ENCODE measurements around the gene CISTR.

Gene CISTR

GRCh38 chr12:53751336-53752191, at the start of gene CISTR:
Gene CISTR, minus strand, starts transcription at chr12:53751979.
- H3K4me1 ChIP-seq (ENCODE audit: control insufficient read depth, insufficient read depth, low read length, unreplicated experiment): peaks cover 5% of the 10 kb centered on the region
- peak within 1 kb of the TSS; percentile 72 for H3K4me3 ChIP-seq (ENCODE audit: low read depth, low read length)
- H3K36me3 ChIP-seq (ENCODE audit: insufficient read depth, low read length): no peaks in the 10 kb centered on the region
- H3K79me2 ChIP-seq (ENCODE audit: control insufficient read depth, insufficient read depth, low read length, unreplicated experiment): no peaks in the 10 kb centered on the region
- H2AFZ ChIP-seq (ENCODE audit: low read length, unreplicated experiment): peak within 1 kb of the TSS; percentile 48
- no peak within 1 kb of the TSS for H3K27ac ChIP-seq (ENCODE audit: low read depth, low read length)
- peaks cover 93% of the 10 kb centered on the region for H3K27me3 ChIP-seq (ENCODE audit: insufficient read depth, low read length)

GRCh38 chr12:53798575-53798974, 46.8 kb upstream of the CISTR start:
- Histone ChIP-seq H3K27ac (ENCODE audit: low read depth, low read length) (no peak overlapping the region), H3K36me3 (ENCODE audit: insufficient read depth, low read length) (no peaks in the 10 kb centered on the region), H3K4me3 (ENCODE audit: low read depth, low read length) (no peak overlapping the region), H3K4me1 (ENCODE audit: control insufficient read depth, insufficient read depth, low read length, unreplicated experiment) (no peaks in the 10 kb centered on the region), H3K27me3 (ENCODE audit: insufficient read depth, low read length) (peaks cover 62% of the 10 kb centered on the region), H3K79me2 (ENCODE audit: control insufficient read depth, insufficient read depth, low read length, unreplicated experiment) (no peaks in the 10 kb centered on the region), H2AFZ (ENCODE audit: low read length, unreplicated experiment) (no peak overlapping the region)

- Histone ChIP-seq H3K4me3 (ENCODE audit: low read depth, low read length) (no peak overlapping the region), H3K4me1 (ENCODE audit: control insufficient read depth, insufficient read depth, low read length, unreplicated experiment) (no peaks in the 10 kb centered on the region), H3K27ac (ENCODE audit: low read depth, low read length) (no peak overlapping the region), H2AFZ (ENCODE audit: low read length, unreplicated experiment) (no peak overlapping the region), H3K79me2 (ENCODE audit: control insufficient read depth, insufficient read depth, low read length, unreplicated experiment) (no peaks in the 10 kb centered on the region), H3K36me3 (ENCODE audit: insufficient read depth, low read length) (no peaks in the 10 kb centered on the region), H3K27me3 (ENCODE audit: insufficient read depth, low read length) (peaks cover 64% of the 10 kb centered on the region)
These were observed 44.1 kb upstream of the CISTR start for GRCh38 chr12:53795927-53796326.

GRCh38 chr12:53793221-53793620, 41.4 kb upstream of the CISTR start:
- H3K4me3 ChIP-seq (ENCODE audit: low read depth, low read length): no peak overlapping the region
- H3K36me3 ChIP-seq (ENCODE audit: insufficient read depth, low read length): no peaks in the 10 kb centered on the region
- H3K27me3 ChIP-seq (ENCODE audit: insufficient read depth, low read length): peaks cover 57% of the 10 kb centered on the region
- H3K79me2 ChIP-seq (ENCODE audit: control insufficient read depth, insufficient read depth, low read length, unreplicated experiment): no peaks in the 10 kb centered on the region
- no peak overlapping the region for H2AFZ ChIP-seq (ENCODE audit: low read length, unreplicated experiment)
- H3K27ac ChIP-seq (ENCODE audit: low read depth, low read length): no peak overlapping the region
- H3K4me1 ChIP-seq (ENCODE audit: control insufficient read depth, insufficient read depth, low read length, unreplicated experiment): no peaks in the 10 kb centered on the region

- no peaks in the 10 kb centered on the region for H3K79me2 ChIP-seq (ENCODE audit: control insufficient read depth, insufficient read depth, low read length, unreplicated experiment)
- peaks cover 48% of the 10 kb centered on the region for H3K27me3 ChIP-seq (ENCODE audit: insufficient read depth, low read length)
These were observed 40.1 kb upstream of the CISTR start for GRCh38 chr12:53791735-53792326.

GRCh38 chr12:53789570-53789969, 37.8 kb upstream of the CISTR start:
- Histone ChIP-seq H3K4me3 (ENCODE audit: low read depth, low read length) (no peak overlapping the region), H3K27me3 (ENCODE audit: insufficient read depth, low read length) (peaks cover 27% of the 10 kb centered on the region), H3K79me2 (ENCODE audit: control insufficient read depth, insufficient read depth, low read length, unreplicated experiment) (no peaks in the 10 kb centered on the region), H3K36me3 (ENCODE audit: insufficient read depth, low read length) (no peaks in the 10 kb centered on the region), H3K27ac (ENCODE audit: low read depth, low read length) (no peak overlapping the region), H2AFZ (ENCODE audit: low read length, unreplicated experiment) (no peak overlapping the region), H3K4me1 (ENCODE audit: control insufficient read depth, insufficient read depth, low read length, unreplicated experiment) (no peaks in the 10 kb centered on the region)

More at GRCh38 chr12:53791735-53792326, 40.1 kb upstream of the CISTR start:
- H2AFZ ChIP-seq (ENCODE audit: low read length, unreplicated experiment): no peak overlapping the region
- H3K4me3 ChIP-seq (ENCODE audit: low read depth, low read length): no peak overlapping the region
- no peaks in the 10 kb centered on the region for H3K4me1 ChIP-seq (ENCODE audit: control insufficient read depth, insufficient read depth, low read length, unreplicated experiment)
- H3K36me3 ChIP-seq (ENCODE audit: insufficient read depth, low read length): no peaks in the 10 kb centered on the region
- no peak overlapping the region for H3K27ac ChIP-seq (ENCODE audit: low read depth, low read length)

GRCh38 chr12:53788892-53789291, 37.1 kb upstream of the CISTR start:
- Histone ChIP-seq H3K79me2 (ENCODE audit: control insufficient read depth, insufficient read depth, low read length, unreplicated experiment) (no peaks in the 10 kb centered on the region), H3K36me3 (ENCODE audit: insufficient read depth, low read length) (no peaks in the 10 kb centered on the region), H3K27ac (ENCODE audit: low read depth, low read length) (no peak overlapping the region), H3K4me1 (ENCODE audit: control insufficient read depth, insufficient read depth, low read length, unreplicated experiment) (no peaks in the 10 kb centered on the region), H3K4me3 (ENCODE audit: low read depth, low read length) (no peak overlapping the region), H3K27me3 (ENCODE audit: insufficient read depth, low read length) (peaks cover 21% of the 10 kb centered on the region), H2AFZ (ENCODE audit: low read length, unreplicated experiment) (no peak overlapping the region)

- H3K36me3 ChIP-seq (ENCODE audit: insufficient read depth, low read length): no peaks in the 10 kb centered on the region
- H3K27me3 ChIP-seq (ENCODE audit: insufficient read depth, low read length): peaks cover 26% of the 10 kb centered on the region
- no peak overlapping the region for H3K27ac ChIP-seq (ENCODE audit: low read depth, low read length)
- no peaks in the 10 kb centered on the region for H3K79me2 ChIP-seq (ENCODE audit: control insufficient read depth, insufficient read depth, low read length, unreplicated experiment)
- no peak overlapping the region for H3K4me3 ChIP-seq (ENCODE audit: low read depth, low read length)
- no peak overlapping the region for H2AFZ ChIP-seq (ENCODE audit: low read length, unreplicated experiment)
- H3K4me1 ChIP-seq (ENCODE audit: control insufficient read depth, insufficient read depth, low read length, unreplicated experiment): no peaks in the 10 kb centered on the region
These were observed 34.6 kb upstream of the CISTR start for GRCh38 chr12:53786411-53786810.

GRCh38 chr12:53785161-53785560, 33.4 kb upstream of the CISTR start:
- Histone ChIP-seq H3K4me3 (ENCODE audit: low read depth, low read length) (no peak overlapping the region), H2AFZ (ENCODE audit: low read length, unreplicated experiment) (no peak overlapping the region), H3K27me3 (ENCODE audit: insufficient read depth, low read length) (peaks cover 34% of the 10 kb centered on the region), H3K36me3 (ENCODE audit: insufficient read depth, low read length) (no peaks in the 10 kb centered on the region), H3K4me1 (ENCODE audit: control insufficient read depth, insufficient read depth, low read length, unreplicated experiment) (no peaks in the 10 kb centered on the region), H3K27ac (ENCODE audit: low read depth, low read length) (no peak overlapping the region), H3K79me2 (ENCODE audit: control insufficient read depth, insufficient read depth, low read length, unreplicated experiment) (no peaks in the 10 kb centered on the region)

- no peak overlapping the region for H2AFZ ChIP-seq (ENCODE audit: low read length, unreplicated experiment)
- no peak overlapping the region for H3K4me3 ChIP-seq (ENCODE audit: low read depth, low read length)
- no peaks in the 10 kb centered on the region for H3K36me3 ChIP-seq (ENCODE audit: insufficient read depth, low read length)
- H3K27ac ChIP-seq (ENCODE audit: low read depth, low read length): no peak overlapping the region
- peaks cover 32% of the 10 kb centered on the region for H3K27me3 ChIP-seq (ENCODE audit: insufficient read depth, low read length)
- H3K79me2 ChIP-seq (ENCODE audit: control insufficient read depth, insufficient read depth, low read length, unreplicated experiment): no peaks in the 10 kb centered on the region
- no peaks in the 10 kb centered on the region for H3K4me1 ChIP-seq (ENCODE audit: control insufficient read depth, insufficient read depth, low read length, unreplicated experiment)
These were observed 30.4 kb upstream of the CISTR start for GRCh38 chr12:53782093-53782703.
